HG03520 (cell line): ENCODE data around the gene CCL23.

Experiments used
- ATAC-seq: cut with Tn5 transposase; IDR thresholded peaks from one replicate; pipeline ENCODE4 v1.9.1; 2021; ENCODE audit warnings: mild to moderate bottlenecking, moderate library complexity; ENCODE audit not compliant: unreplicated experiment

The CCL23 gene

GRCh38 chr17:35972066-35972465 is 45.7 kb downstream of the CCL23 start:
- no peak for ATAC-seq

GRCh38 chr17:35969558-35970380 is 48.0 kb downstream of the CCL23 start:
- no peak for ATAC-seq

- no peak for ATAC-seq
These were observed 49.2 kb downstream of the CCL23 start for GRCh38 chr17:35968520-35969054.

- no peak for ATAC-seq
These were observed 52.5 kb downstream of the CCL23 start for GRCh38 chr17:35965272-35965671.

GRCh38 chr17:35963663-35964062 is 54.1 kb downstream of the CCL23 start:
- ATAC-seq: no peak
